Measurements from ENCODE around the gene SIAH3. TPM values are rescaled to one million over a fixed set of nuclear protein-coding genes. Genes with fewer than 3 reads are reported as not detected.

SIAH3 gene
- total RNA-seq, 1 experiment from 2014 or later, result not detected

- H4K20me1 ChIP-seq (ENCODE audit: insufficient read depth), result no peaks in the 10 kb centered on the region
- H3K9me2 ChIP-seq (ENCODE audit: insufficient read depth), result no peaks in the 10 kb centered on the region
- H3K27ac ChIP-seq (ENCODE audit: low read depth, low read length), result no peak overlapping the region
- ChIA-PET POLR2A (no interaction called here), CTCF (no interaction called here), RAD21 (ENCODE audit: low non-redundant PET in 1 of 2, low total read pairs in 2 of 2, uncharacterized antibody in 2 of 2, unreplicated experiment in 2 of 2) (no interaction called here)
- no peak overlapping the region for H3K9ac ChIP-seq (ENCODE audit: low read length)
- H2AFZ ChIP-seq (ENCODE audit: low read depth, low read length, poor library complexity, severe bottlenecking), result no peak overlapping the region
- H3K4me2 ChIP-seq (ENCODE audit: low read length), result peak overlapping the region; percentile 43; the same call in 1 of the 2 replicates
- ATAC-seq (no peak), DNase-seq (ENCODE audit: low read depth, low spot score) (no peak)
- no peaks in the 10 kb centered on the region for H3K36me3 ChIP-seq (ENCODE audit: control insufficient read depth in 1 of 2, insufficient read depth in 2 of 2, low read length in 2 of 2)
- intact Hi-C loops (cut with micrococcal nuclease), result no loop called here
- TF ChIP-seq CBX3 (IDR thresholded peaks at IDR 0.05; ENCODE audit: low read depth), result no peak
- no peak for TF ChIP-seq POLR2A (IDR thresholded peaks at IDR 0.05; ENCODE audit: borderline replicate concordance, extremely low read depth, insufficient read depth, insufficient read length)
- TF ChIP-seq ZFX (IDR thresholded peaks at IDR 0.05), result no peak
- TF ChIP-seq ATF3 (IDR thresholded peaks at IDR 0.05), result no peak
- TF ChIP-seq EZH2phosphoT487 (IDR thresholded peaks at IDR 0.05; ENCODE audit: borderline replicate concordance), result no peak
- TF ChIP-seq CEBPB (IDR thresholded peaks at IDR 0.05; ENCODE audit: low read depth), result no peak
- TF ChIP-seq SIN3A (IDR thresholded peaks at IDR 0.05; ENCODE audit: low read depth), result no peak
- no peak for TF ChIP-seq RAD21 (IDR thresholded peaks at IDR 0.05; ENCODE audit: low read depth)
- BruUV-seq (replicated peaks), result no TSS peak
- no peaks in the 10 kb centered on the region for H3K9me3 ChIP-seq (ENCODE audit: control insufficient read depth in 1 of 2, insufficient read depth in 1 of 2, low read depth in 1 of 2, low read length in 2 of 2)
- H3K4me3 ChIP-seq (replicated peaks in 1 of 2; ENCODE audit: low read depth in 1 of 2, low read length in 2 of 2), result no peak overlapping the region
- H3K27me3 ChIP-seq (ENCODE audit: insufficient read depth, low read length), result no peaks in the 10 kb centered on the region
- H3K79me2 ChIP-seq (ENCODE audit: insufficient read depth, low read length), result no peaks in the 10 kb centered on the region
- peaks cover 10 to 12% of the 10 kb centered on the region in 2 experiments for H3K4me1 ChIP-seq (ENCODE audit: control insufficient read depth in 1 of 2, insufficient read depth in 2 of 2, low read length in 2 of 2)
Observed at GRCh38 chr13:45834411-45834994, 17.1 kb downstream of the SIAH3 start.

GRCh38 chr13:45833663-45834375 is 17.7 kb downstream of the SIAH3 start:
- H3K9me3 ChIP-seq (ENCODE audit: control insufficient read depth in 1 of 2, insufficient read depth in 1 of 2, low read depth in 1 of 2, low read length in 2 of 2), result no peaks in the 10 kb centered on the region
- no TSS peak for BruUV-seq (replicated peaks)
- no peak overlapping the region for H3K27ac ChIP-seq (ENCODE audit: low read depth, low read length)
- H3K4me2 ChIP-seq (ENCODE audit: low read length), result peak overlapping the region; percentile 43
- peaks cover 10 to 12% of the 10 kb centered on the region in 2 experiments for H3K4me1 ChIP-seq (ENCODE audit: control insufficient read depth in 1 of 2, insufficient read depth in 2 of 2, low read length in 2 of 2)
- peak; percentile 85 for ATAC-seq
- H3K9me2 ChIP-seq (ENCODE audit: insufficient read depth), result no peaks in the 10 kb centered on the region
- no peak overlapping the region for H3K4me3 ChIP-seq (replicated peaks in 1 of 2; ENCODE audit: low read depth in 1 of 2, low read length in 2 of 2)
- H3K9ac ChIP-seq (ENCODE audit: low read length), result no peak overlapping the region
- ChIA-PET RAD21 (ENCODE audit: low non-redundant PET in 1 of 2, low total read pairs in 2 of 2, uncharacterized antibody in 2 of 2, unreplicated experiment in 2 of 2) (interaction anchor here in 1 of 2 experiments (0.6 to 0.7 kb wide), 2 partner anchors 87 to 124 kb away, joined by 3 read pairs; no protein-coding TSS in a partner anchor), CTCF (interaction anchor here (1.6 kb wide), 1 partner anchor 293 kb away, joined by 5 read pairs; no protein-coding TSS in a partner anchor), POLR2A (no interaction called here)
- no peaks in the 10 kb centered on the region for H3K36me3 ChIP-seq (ENCODE audit: control insufficient read depth in 1 of 2, insufficient read depth in 2 of 2, low read length in 2 of 2)
- H3K27me3 ChIP-seq (ENCODE audit: insufficient read depth, low read length), result no peaks in the 10 kb centered on the region
- DNase-seq (ENCODE audit: low read depth, low spot score), result peak; percentile 13
- H2AFZ ChIP-seq (ENCODE audit: low read depth, low read length, poor library complexity, severe bottlenecking), result no peak overlapping the region
- no peaks in the 10 kb centered on the region for H4K20me1 ChIP-seq (ENCODE audit: insufficient read depth)
- TF ChIP-seq JUND (IDR thresholded peaks at IDR 0.05) (peak; percentile 63), YY1 (IDR thresholded peaks at IDR 0.05; ENCODE audit: extremely low read depth, insufficient replicate concordance, low read depth, low read length) (no peak), EZH2 (IDR thresholded peaks at IDR 0.05) (no peak), FOSL1 (IDR thresholded peaks at IDR 0.05; ENCODE audit: low read depth) (peak; percentile 49; the same call in 1 of the 2 replicates), POLR2A (IDR thresholded peaks at IDR 0.05; ENCODE audit: borderline replicate concordance, extremely low read depth, insufficient read depth, insufficient read length) (no peak), ELF1 (IDR thresholded peaks at IDR 0.05; ENCODE audit: borderline replicate concordance, low read depth) (no peak), MAX (IDR thresholded peaks at IDR 0.05) (no peak), CEBPB (IDR thresholded peaks at IDR 0.05; ENCODE audit: low read depth) (no peak)
- no peaks in the 10 kb centered on the region for H3K79me2 ChIP-seq (ENCODE audit: insufficient read depth, low read length)
- intact Hi-C loops (cut with micrococcal nuclease), result no loop called here
